GM19463 (cell line): ENCODE measurements around the gene PDLIM1.

Experiments used
- ATAC-seq: cut with Tn5 transposase; IDR thresholded peaks from one replicate; pipeline ENCODE4 v1.9.1; 2021; ENCODE audit warnings: mild to moderate bottlenecking, moderate library complexity; ENCODE audit not compliant: unreplicated experiment

Gene PDLIM1

GRCh38 chr10:95265572-95265971 lies 25.2 kb downstream of the PDLIM1 start:
- ATAC-seq, result no peak

DNA sequence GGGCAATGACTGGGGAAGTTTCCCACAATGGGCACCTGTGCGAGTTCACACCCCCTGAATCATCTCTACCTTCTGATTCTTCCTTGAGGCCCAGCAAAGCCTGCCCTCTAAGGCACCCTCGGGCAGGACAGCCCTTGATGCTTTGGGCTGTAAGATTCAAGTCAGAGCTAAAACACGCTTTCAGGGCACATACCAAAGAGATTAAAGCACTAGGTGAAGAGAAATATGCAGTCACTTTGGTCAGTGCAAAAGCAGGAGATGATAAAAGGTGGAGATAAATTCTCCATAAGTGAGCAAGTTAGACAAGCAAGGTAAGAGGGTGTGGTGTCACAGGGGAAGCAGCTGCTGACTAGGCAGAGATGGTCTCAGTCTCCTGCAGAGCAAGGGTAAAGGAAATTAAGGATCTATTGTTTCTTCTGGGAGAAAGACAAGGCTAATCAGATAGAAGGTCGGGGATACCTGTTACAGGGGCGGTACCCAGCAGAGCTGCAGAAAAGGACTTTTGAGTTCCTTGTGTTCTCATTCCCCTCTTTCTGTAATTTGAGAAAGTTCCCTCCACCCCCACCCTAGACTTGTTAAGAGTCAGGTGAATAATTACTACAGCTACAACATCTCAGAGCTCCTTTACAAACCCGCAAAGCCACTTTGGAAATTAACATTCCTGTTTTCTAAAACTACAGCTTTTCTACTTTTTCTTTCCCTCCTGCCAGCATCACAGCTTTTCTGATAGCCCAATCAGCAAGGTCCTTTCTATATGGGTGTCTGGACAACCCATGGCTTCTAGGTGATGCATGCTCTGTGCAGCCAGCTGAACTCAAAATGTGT lies 26.4 kb downstream of the PDLIM1 start:
- no peak for ATAC-seq

- no peak for ATAC-seq
These were observed 27.0 kb downstream of the PDLIM1 start for GRCh38 chr10:95263864-95264226.

DNA sequence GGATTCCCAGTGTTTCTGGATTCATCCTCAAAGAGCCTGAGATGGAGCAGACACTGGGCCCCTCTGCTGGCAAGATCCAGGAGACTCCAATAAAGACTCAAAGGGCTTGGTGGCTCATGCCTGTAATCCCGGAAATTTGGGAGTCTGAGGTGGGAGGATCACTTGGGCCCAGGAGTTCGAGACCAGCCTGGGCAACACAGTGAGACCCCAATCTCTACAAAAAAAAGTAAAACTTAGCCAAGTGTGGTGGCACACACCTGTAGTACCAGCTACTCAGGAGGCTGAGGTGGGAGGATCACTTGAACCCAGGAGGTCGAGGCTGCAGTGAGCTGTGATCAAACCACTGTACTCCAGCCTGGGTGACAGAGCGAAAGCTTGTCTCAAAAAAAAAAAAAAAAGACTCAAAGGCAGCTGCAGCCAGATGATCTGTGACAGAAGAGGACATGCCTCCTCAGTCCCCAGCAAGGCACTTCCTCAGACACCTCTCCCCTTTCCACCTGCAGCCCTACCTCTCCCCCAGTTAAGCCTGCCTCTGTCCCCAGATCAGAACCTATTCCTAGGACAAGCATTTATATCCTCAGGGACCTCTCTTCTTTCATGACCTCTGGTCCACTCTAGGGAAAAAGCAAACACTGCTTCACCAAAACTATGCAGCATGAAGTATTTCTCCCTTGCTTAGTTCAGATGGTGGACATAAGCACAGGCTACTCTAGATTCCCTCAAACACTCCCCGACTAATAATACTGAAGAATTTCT lies 27.9 kb downstream of the PDLIM1 start:
- no peak for ATAC-seq

DNA sequence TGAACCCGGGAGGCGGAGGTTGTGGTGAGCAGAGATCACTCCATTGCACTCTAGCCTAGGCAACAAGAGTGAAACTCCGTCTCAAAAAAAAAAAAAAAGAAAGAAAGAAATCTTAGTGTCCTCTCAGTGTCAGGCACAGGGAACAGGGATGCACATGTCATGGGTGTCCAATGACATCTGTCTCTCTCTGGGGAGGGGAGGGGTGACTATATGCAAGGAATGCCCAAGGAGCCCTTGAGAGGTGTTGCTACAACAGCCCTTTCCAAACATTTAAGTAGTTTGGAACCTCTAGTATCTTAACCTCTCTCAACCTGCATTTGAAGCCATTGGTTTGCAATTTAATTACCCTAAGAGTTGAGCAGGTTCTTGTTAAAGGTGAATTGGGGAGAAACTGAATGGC lies 28.9 kb downstream of the PDLIM1 start:
- ATAC-seq, result no peak

DNA sequence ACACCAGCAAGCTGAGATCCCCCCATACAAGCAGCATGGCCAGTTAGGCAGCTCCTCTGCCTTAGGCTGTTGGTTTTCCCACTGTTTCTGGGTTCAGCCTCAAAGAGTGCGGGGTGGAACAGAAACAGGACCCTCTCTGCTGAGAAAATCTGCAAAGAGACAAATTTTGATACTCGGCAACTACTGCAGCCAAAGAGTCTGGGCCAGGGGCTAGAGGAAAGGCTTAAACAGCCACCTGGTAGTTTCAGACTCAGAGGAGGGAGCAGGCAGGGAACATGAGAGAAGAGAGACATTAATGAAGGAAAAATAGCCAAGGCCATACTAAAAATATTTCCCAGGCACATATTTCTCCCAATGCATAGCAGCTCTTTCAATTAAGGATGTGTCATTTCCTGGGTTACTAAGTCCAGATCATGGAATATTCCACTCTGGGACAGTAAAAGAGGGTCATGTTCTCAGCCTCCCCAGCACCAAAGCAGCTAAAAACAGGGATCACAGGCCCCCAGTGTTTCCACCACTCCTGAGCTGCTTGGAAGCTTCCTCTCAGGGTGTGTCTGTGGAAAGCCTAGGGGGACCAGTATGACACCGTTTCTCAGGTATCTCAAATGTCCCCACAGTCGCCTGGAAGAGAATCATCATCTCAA lies 29.8 kb downstream of the PDLIM1 start:
- no peak for ATAC-seq

DNA sequence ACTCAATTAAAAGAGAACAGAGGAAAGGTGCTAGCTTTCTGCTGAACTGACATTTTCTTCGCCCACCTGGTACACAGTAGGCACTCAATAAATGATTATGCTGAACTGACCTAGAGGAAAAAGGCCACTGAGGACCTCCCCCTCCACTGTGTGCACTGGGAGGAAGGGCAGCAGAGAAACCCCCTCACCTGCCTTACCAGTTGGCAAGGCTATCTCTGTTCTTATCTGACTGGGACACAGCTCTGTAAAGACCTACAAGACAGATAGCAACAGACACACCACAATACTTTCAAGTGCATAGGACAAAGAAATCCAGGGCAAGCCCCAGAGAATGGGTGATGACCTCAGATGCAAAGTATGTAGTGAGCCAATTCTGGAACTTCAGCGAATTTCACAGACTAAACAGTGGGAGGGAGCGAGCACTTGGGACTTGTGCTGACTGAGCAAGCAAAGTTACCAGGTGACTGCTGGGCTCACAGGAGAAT lies 30.4 kb downstream of the PDLIM1 start:
- peak; percentile 88 for ATAC-seq

DNA sequence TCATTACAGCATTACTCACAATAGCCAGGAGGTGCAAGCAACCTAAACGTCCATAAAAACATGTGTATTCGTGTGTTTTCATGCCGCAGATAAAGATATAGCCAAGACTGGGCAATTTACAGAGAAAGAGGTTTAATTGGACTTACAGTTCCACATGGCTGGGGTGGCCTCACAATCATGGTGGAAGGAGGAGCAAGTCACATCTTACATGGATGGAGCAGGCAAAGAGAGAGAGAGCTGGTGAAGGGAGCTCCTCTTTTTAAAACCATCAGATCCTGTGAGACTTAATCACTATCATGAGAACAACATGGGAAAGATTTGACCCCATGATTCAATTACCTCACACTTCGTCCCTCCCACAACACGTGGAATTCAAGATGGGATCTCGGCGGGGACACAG lies 33.0 kb downstream of the PDLIM1 start:
- no peak for ATAC-seq

DNA sequence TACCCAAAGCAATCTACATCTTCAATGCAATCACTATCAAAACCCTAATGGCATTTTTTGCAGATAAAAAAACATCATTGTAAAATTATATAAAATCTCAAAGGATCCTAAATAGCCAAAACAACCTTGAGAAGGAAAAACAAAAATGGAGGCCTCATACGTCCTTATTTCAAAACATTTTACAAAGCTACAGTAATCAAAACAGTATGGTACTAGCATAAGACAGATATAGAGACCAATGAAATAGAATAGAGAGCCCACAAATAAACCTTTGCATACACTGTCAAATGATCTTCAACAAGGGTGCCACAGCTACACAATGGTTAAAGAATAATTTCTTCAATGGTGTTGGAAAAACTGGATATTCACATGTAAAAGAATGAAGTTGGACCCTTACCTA lies 34.5 kb downstream of the PDLIM1 start:
- ATAC-seq, result no peak

GRCh38 chr10:95254629-95255028 lies 36.2 kb downstream of the PDLIM1 start:
- ATAC-seq, result no peak

DNA sequence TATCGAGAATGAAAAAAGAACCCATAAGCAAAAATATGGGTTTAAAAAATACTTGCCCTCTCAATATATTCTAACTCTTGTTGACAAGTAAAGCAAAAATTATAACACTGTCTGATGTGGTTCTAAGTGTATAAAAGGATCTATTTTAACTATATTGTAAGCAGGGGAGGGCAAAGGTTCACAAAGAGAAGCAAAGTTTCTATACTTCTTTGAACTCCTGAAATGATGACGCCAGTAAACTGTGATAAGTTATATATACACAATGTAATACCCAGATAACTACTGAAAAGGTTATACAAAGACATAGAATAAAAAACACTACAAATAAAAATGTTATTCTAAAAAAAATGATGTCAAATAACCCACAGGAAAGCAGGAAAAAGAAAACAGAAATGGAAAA lies 37.1 kb downstream of the PDLIM1 start:
- no peak for ATAC-seq

- no peak for ATAC-seq
These were observed 37.8 kb downstream of the PDLIM1 start for GRCh38 chr10:95253007-95253406.

- no peak for ATAC-seq
These were observed 39.9 kb downstream of the PDLIM1 start for GRCh38 chr10:95250856-95251255.

DNA sequence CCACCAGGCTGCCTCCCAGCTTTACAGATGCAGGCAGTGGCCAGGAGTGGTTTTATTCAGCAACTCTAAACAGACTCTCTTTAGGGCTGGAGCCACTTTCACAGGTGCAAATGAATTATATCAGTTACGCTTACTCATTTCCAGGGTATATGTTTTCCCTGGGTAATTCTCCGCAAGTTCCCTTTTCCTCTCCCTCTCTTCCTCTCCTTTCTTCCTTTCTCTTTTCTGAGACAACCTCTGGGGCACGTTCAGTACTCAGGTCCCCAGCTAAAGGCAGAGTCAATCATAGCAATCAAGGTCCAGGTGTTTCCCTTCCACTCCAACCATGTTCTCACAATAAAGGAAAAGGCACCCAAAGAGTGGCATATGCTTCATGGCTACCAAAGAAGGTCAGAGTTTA lies 41.3 kb downstream of the PDLIM1 start:
- no peak for ATAC-seq

- ATAC-seq, result no peak
These were observed 41.8 kb downstream of the PDLIM1 start for GRCh38 chr10:95248989-95249388.

GRCh38 chr10:95247881-95248583 lies 42.8 kb downstream of the PDLIM1 start:
- no peak for ATAC-seq

DNA sequence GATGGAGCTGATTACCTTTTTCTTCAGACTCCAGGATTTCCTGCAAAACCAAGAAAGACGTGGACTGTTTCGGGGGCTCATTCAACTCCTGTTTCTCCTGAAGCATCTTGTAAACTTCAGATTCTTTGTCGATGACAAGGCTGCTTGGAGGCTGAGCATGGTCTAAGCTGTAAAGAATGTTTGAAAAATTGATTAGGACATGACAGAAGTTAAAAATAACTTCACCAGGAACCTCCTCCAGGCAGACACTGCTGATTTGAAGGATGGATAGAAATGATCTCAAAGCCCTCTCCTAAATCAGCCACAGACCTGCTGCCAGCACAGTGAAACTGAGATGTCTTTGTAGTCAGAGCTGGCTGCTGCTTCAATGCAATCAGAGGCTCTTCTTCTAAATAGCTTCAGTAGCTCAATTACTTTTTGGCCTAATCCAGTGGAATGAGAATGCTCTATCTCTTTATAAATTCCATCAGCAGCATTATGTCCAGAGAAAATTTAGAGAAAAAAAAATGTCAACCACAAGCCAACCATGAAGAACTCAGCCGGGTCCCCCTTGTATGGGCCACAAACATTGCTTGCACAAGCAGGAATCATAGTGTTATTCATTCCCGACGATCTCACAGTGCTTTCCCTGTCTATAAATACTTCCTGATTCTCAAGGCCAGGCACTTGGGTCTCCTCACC lies 43.5 kb downstream of the PDLIM1 start:
- no peak for ATAC-seq

DNA sequence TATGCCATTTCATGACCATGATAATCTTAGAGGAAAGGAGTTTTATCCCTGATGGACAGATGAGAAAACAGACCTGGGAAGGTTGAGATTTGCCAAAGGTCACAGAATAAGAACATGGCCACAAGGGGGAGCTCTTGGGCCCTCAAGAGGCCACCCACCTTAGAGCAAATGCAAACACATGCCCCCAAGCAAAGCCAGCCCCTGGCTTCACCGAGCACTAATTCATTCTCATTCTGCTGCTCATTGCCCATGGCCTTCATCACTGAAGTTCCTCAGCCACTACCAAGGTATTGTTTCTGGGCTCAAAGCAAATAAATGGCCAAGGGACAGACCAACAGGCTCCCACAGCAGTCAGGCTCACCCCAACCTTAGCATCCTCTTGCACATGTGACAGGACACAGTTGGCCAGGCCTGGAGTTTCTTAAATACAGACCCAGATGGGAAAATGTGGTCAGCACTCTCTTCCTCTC lies 44.2 kb downstream of the PDLIM1 start:
- ATAC-seq, result peak; percentile 25

GRCh38 chr10:95245425-95246055 lies 45.3 kb downstream of the PDLIM1 start:
- peak; percentile 86 for ATAC-seq

DNA sequence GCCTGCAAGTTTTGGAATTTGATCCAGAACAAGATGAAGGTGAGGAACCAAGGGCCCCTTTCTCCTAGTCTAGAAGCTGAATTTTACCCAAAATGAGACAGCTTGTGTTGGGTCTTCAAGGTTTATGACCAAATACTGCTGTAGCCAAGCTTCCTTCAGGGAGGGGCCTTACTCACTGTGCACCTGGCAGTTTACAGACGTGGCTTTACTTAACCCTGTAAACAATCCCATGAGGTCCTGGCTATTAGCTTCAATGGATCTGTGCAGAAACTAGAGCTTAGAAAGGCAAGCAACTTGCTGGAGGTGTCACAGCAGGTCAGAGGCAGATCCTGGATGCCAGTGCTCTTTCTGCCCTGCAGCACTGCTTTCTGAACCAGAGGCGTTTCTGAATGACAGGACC lies 46.7 kb downstream of the PDLIM1 start:
- ATAC-seq, result no peak
